ENCODE measurements around the gene MIF4GD.

The MIF4GD gene, protein sequence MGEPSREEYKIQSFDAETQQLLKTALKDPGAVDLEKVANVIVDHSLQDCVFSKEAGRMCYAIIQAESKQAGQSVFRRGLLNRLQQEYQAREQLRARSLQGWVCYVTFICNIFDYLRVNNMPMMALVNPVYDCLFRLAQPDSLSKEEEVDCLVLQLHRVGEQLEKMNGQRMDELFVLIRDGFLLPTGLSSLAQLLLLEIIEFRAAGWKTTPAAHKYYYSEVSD

DNA sequence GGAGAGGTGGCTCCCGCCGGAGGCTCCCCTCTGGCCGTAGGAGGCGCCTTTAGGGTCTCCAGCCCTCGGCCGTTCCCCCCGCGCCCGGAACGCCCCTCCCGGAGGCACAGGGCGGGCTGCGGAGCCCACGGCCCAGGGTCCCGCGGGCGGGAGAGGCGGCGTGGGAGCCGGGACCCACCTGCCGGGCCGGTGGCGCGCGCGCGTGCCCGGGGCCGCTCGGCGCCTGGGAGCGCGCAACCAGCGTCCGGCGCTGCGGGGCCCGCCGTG is at the start of gene MIF4GD:
MIF4GD (minus strand) TSS at position 266 of the 267 bp plus-strand sequence. CDS start 1,036 bp downstream, outside the sequence.
- TF ChIP-seq, protein P1, sequence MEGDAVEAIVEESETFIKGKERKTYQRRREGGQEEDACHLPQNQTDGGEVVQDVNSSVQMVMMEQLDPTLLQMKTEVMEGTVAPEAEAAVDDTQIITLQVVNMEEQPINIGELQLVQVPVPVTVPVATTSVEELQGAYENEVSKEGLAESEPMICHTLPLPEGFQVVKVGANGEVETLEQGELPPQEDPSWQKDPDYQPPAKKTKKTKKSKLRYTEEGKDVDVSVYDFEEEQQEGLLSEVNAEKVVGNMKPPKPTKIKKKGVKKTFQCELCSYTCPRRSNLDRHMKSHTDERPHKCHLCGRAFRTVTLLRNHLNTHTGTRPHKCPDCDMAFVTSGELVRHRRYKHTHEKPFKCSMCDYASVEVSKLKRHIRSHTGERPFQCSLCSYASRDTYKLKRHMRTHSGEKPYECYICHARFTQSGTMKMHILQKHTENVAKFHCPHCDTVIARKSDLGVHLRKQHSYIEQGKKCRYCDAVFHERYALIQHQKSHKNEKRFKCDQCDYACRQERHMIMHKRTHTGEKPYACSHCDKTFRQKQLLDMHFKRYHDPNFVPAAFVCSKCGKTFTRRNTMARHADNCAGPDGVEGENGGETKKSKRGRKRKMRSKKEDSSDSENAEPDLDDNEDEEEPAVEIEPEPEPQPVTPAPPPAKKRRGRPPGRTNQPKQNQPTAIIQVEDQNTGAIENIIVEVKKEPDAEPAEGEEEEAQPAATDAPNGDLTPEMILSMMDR (conservative IDR thresholded peaks at IDR 0.05; ENCODE audit: low read depth, low read length), result no peak
- no peak for DNase-seq (ENCODE audit: low read depth)
- peak within 1 kb of the TSS; percentile 88 for H3K4me3 ChIP-seq (ENCODE audit: low read length)

DNA sequence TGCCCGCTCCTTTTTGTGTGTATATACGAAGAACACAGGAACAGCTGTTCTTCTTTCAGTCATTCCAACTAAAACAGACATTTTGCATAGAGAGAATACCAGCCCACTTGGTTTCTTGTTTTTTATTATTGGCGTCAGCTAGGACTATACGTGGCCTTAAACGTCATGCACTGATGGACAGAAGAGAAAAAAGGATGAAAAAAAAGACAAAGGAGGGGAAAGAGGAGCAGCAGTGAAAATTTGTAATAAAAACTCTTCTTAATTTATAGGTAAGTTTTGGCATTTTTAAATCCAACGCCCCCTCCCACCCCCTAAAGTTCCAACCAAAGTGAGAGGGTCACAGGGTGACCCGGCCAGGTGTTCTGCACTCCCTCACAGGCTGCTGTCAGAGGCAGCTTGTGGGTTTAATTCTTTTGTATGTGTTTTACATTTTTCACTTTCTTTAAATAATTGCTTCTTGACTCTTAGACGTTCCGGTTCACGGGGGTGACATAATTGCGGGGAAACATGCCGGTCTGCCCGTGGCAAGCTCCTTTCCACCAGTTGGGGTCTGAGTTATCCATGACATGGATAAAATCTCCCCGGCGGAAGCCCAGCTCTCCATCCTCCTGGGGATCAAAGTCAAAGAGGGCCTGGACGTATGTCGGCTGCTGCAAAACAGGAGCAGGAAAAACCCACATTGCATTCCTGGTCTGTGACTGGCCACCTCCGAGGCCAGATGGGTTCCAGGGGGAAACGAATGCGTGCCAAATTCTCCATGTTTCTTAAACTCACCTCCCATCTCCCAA is 49.1 kb upstream of the MIF4GD start:
- TF ChIP-seq, protein P1 (conservative IDR thresholded peaks at IDR 0.05; ENCODE audit: low read depth, low read length), result no peak
- no peak overlapping the region for H3K4me3 ChIP-seq (ENCODE audit: low read length)
- no peak for DNase-seq (ENCODE audit: low read depth)

DNA sequence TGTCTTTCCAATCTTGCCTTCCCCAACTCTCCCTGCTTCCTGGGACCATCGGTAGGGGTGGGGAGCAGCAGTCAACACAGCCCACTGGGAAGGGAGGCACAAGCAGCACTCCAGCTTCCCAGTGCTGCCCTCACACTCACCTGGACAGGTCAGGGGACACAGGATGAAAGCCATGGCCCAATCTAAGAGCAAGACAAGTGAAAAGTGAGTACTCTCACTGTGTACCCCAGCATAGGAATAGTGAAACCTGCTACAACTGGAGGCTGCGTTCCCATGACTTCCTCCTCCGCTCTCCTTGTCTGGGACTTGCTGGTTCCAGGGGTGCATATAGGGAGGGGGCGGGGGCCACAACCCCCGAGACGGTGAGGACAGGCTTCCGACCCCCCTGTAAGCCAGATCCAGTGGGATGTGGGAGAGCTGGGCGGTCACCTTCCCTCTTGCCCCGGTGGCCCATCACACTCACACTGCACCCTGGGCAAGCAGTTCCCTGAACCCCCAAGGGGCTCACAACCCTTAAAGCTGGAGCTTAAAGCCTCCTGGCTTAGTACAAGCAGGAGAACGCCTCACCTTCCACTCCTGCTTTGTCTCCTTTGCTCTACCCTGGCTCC is 47.7 kb upstream of the MIF4GD start:
- DNase-seq (ENCODE audit: low read depth), result no peak
- TF ChIP-seq, protein P1 (conservative IDR thresholded peaks at IDR 0.05; ENCODE audit: low read depth, low read length), result no peak
- no peak overlapping the region for H3K4me3 ChIP-seq (ENCODE audit: low read length)

DNA sequence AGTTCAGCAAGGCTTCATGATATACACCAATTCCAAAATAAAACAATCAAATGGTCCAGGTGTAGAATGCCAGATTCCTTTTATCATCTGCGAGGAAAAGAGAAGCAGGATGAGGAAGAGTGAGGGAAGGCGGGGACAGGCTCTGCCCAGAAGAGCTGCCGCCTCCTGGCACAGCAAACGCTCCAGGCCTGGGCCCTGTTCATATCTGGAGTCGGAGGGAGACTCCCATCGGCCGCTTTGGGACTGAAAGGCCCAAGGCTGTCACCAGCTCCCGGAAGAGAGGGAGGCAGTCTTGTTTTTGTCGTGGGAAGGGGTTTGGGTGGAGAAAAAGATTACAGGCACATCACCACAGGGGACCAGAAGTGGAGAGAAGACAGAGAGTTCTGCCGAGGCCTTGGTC is 47.2 kb upstream of the MIF4GD start:
- no peak for DNase-seq (ENCODE audit: low read depth)
- TF ChIP-seq, protein P1 (conservative IDR thresholded peaks at IDR 0.05; ENCODE audit: low read depth, low read length), result no peak
- no peak overlapping the region for H3K4me3 ChIP-seq (ENCODE audit: low read length)

DNA sequence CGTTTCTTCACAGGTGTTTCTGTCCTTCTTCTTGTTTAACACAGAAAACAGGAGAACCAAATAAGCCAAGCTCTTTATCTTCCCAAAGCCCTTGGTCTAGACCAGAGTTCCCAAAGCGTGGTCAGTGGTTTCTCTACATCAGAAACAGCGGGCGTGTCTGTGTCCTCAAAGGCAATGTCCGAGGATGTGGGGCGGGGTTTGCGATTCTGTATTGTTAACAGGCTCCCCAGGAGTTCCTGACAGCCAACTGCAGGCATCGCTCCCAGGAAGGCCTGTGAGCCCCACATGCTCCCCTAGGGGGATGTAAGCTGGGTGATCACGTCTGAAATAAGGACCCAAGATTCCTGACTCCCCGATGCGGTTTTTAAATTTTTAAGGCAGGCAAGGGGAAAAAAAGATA is 46.6 kb upstream of the MIF4GD start:
- TF ChIP-seq, protein P1 (conservative IDR thresholded peaks at IDR 0.05; ENCODE audit: low read depth, low read length), result no peak
- no peak overlapping the region for H3K4me3 ChIP-seq (ENCODE audit: low read length)
- no peak for DNase-seq (ENCODE audit: low read depth)

DNA sequence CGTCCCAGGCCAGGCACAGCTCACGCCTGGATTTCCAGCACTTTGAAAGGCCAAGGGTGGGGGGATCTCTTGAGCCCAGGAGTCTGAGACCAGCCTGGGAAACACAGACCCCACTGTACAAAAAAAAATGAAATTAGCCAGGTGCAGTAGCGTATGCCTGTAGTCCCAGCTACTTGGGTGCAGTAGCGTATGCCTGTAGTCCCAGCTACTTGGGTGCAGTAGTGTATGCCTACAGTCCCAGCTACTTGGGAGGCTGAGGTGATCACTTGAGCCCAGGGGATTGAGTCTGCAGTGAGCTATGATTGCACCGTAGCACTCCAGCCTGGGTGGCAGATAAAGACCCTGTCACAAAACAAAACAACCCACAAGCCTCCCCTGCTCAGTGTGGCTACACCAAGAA is 45.2 kb upstream of the MIF4GD start:
- TF ChIP-seq, protein P1 (conservative IDR thresholded peaks at IDR 0.05; ENCODE audit: low read depth, low read length), result no peak
- H3K4me3 ChIP-seq (ENCODE audit: low read length), result no peak overlapping the region
- no peak for DNase-seq (ENCODE audit: low read depth)
